Panc1 (cell line): Measurements from ENCODE around the gene TTC27.

Experiments used
- POLR2AphosphoS5 ChIP-seq: IDR thresholded peaks from 2 replicates; pipeline ENCODE4 v1.6.1; 2012; ENCODE audit warnings: mild to moderate bottlenecking, low read depth, low read length, moderate library complexity
- TF ChIP-seq, protein P1 (sequence below): fragments of 450-650 bp; IDR thresholded peaks from 2 replicates; pipeline ENCODE4 v1.5.1; 2017; ENCODE audit warnings: mild to moderate bottlenecking

DNA sequence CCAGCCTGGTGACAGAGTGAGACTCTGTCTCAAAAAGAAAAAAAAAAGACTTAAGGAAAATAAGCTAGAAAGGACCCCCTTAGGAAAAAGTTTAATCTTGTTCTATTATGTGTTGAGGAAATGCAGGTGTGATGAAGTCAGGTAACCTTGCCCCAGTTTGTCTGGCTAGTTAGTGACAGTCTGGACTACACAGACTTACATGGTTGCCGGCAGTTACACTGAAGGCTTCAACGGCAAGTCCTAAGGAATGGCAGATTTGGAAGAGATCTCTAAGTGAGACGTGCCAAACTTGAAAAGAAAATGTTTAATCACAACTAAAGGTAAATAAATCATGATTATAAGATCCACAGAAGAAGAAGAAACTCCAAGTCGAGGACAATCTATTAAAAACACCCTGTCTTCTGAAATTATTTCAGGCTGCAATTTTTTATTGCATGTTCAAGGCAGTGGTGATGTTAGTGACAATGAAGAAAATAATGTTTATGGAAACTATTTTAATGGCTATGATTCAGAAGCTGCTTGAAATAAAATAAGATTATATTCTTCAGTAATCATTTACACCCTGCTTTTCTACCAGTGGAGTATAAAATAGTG lies 84.2 kb downstream of the TTC27 start:
- TF ChIP-seq, protein P1, sequence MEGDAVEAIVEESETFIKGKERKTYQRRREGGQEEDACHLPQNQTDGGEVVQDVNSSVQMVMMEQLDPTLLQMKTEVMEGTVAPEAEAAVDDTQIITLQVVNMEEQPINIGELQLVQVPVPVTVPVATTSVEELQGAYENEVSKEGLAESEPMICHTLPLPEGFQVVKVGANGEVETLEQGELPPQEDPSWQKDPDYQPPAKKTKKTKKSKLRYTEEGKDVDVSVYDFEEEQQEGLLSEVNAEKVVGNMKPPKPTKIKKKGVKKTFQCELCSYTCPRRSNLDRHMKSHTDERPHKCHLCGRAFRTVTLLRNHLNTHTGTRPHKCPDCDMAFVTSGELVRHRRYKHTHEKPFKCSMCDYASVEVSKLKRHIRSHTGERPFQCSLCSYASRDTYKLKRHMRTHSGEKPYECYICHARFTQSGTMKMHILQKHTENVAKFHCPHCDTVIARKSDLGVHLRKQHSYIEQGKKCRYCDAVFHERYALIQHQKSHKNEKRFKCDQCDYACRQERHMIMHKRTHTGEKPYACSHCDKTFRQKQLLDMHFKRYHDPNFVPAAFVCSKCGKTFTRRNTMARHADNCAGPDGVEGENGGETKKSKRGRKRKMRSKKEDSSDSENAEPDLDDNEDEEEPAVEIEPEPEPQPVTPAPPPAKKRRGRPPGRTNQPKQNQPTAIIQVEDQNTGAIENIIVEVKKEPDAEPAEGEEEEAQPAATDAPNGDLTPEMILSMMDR: no peak
- no peak for TF ChIP-seq POLR2AphosphoS5
